ENCODE data around the gene DPH5.

GRCh38 chr1:101025283-101025656 lies 314 bp downstream of the DPH5 start:
- no peak for TF ChIP-seq CTCF (IDR thresholded peaks at IDR 0.05 in 2 of 3, conservative IDR thresholded peaks at IDR 0.05 in 1 of 3; ENCODE audit: control insufficient read depth in 2 of 3, extremely low read depth in 1 of 3, insufficient read depth in 1 of 3, low read depth in 3 of 3, low read length in 3 of 3)
- no peak for TF ChIP-seq CREB1 (IDR thresholded peaks at IDR 0.05; ENCODE audit: low read depth)
- no peak for TF ChIP-seq TCF7 (IDR thresholded peaks at IDR 0.05; ENCODE audit: borderline replicate concordance)
- TF ChIP-seq PAX8 (IDR thresholded peaks at IDR 0.05) = no peak
- no peak for TF ChIP-seq SP1 (IDR thresholded peaks at IDR 0.05; ENCODE audit: low read depth, low read length)
- TF ChIP-seq POLR2A (IDR thresholded peaks at IDR 0.05; ENCODE audit: low read depth, low read length) = no peak
- TF ChIP-seq, protein P1, sequence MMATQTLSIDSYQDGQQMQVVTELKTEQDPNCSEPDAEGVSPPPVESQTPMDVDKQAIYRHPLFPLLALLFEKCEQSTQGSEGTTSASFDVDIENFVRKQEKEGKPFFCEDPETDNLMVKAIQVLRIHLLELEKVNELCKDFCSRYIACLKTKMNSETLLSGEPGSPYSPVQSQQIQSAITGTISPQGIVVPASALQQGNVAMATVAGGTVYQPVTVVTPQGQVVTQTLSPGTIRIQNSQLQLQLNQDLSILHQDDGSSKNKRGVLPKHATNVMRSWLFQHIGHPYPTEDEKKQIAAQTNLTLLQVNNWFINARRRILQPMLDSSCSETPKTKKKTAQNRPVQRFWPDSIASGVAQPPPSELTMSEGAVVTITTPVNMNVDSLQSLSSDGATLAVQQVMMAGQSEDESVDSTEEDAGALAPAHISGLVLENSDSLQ (IDR thresholded peaks at IDR 0.05) = no peak
- TF ChIP-seq STAT3 (IDR thresholded peaks at IDR 0.05; ENCODE audit: low read depth, low read length) = no peak
- no peak for TF ChIP-seq SMC3 (IDR thresholded peaks at IDR 0.05; ENCODE audit: borderline replicate concordance, low read length)
- TF ChIP-seq NBN (IDR thresholded peaks at IDR 0.05) = no peak

Data from GM12878 (cell line).